Measurements from ENCODE around the gene CHCHD2. TPM values are rescaled to one million over a fixed set of nuclear protein-coding genes. Genes with fewer than 3 reads are reported as not detected.

CHCHD2 gene
- total RNA-seq, 1 experiment from 2014 or later: 405 TPM

DNA sequence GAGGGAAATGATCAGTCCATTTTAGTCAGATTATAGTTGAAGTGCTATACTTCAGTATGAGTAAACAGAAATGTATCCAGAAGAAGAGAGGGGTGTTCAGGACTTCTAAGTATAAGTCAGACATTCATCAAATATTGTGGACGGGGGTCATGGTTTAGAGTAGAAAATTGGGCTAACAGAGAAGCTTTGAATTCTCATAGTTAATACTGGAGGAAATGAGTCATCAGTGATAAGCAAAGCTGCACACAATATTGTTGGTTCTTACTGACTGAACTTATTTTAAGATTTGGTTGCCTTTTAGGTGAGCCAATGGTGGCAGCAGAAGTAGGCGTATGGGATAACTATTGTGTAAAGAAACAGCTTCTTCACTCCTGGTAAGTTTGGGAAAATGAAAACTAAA lies 43.9 kb downstream of the CHCHD2 start:
- H3K36me3 ChIP-seq (ENCODE audit: insufficient read depth, low read length): peaks cover 52% of the 10 kb centered on the region
- peak overlapping the region; percentile 73 for H3K27ac ChIP-seq (ENCODE audit: low read length)
- peaks cover 40% of the 10 kb centered on the region for H3K79me2 ChIP-seq (ENCODE audit: low read length)
- H3K4me1 ChIP-seq (ENCODE audit: low read length): peaks cover 68% of the 10 kb centered on the region
- H3K9me3 ChIP-seq (ENCODE audit: low read length): no peaks in the 10 kb centered on the region
- H4K20me1 ChIP-seq (ENCODE audit: insufficient read depth, low read depth, low read length): no peaks in the 10 kb centered on the region
- H3K9ac ChIP-seq (ENCODE audit: low read length): no peak overlapping the region
- H3K4me2 ChIP-seq (ENCODE audit: low read depth, low read length, poor library complexity, severe bottlenecking): peak overlapping the region; percentile 12
- no peaks in the 10 kb centered on the region for H3K9me2 ChIP-seq (replicated peaks; ENCODE audit: insufficient read depth, low read length)
- no peak overlapping the region for H3K4me3 ChIP-seq (ENCODE audit: low read length)
- H2AFZ ChIP-seq (ENCODE audit: low read length): no peak overlapping the region
- H3K27me3 ChIP-seq (ENCODE audit: low read length): no peaks in the 10 kb centered on the region
- DNase-seq: no peak

- Histone ChIP-seq H3K36me3 (ENCODE audit: insufficient read depth, low read length) (peaks cover 54% of the 10 kb centered on the region), H3K4me2 (ENCODE audit: low read depth, low read length, poor library complexity, severe bottlenecking) (peak overlapping the region; percentile 80), H3K9me3 (ENCODE audit: low read length) (no peaks in the 10 kb centered on the region), H4K20me1 (ENCODE audit: insufficient read depth, low read depth, low read length) (peaks cover 11% of the 10 kb centered on the region), H3K9ac (ENCODE audit: low read length) (peak overlapping the region; percentile 93; the same call in 1 of the 2 replicates), H2AFZ (ENCODE audit: low read length) (no peak overlapping the region), H3K27ac (ENCODE audit: low read length) (peak overlapping the region; percentile 5), H3K79me2 (ENCODE audit: low read length) (peaks cover 73% of the 10 kb centered on the region), H3K4me3 (ENCODE audit: low read length) (no peak overlapping the region), H3K4me1 (ENCODE audit: low read length) (peaks cover 63% of the 10 kb centered on the region), H3K27me3 (ENCODE audit: low read length) (no peaks in the 10 kb centered on the region), H3K9me2 (replicated peaks; ENCODE audit: insufficient read depth, low read length) (no peaks in the 10 kb centered on the region)
- no peak for DNase-seq
These were observed 52.3 kb downstream of the CHCHD2 start for GRCh38 chr7:56053993-56054392.

- peaks cover 11% of the 10 kb centered on the region for H4K20me1 ChIP-seq (ENCODE audit: insufficient read depth, low read depth, low read length)
- no peak for DNase-seq
- H3K27me3 ChIP-seq (ENCODE audit: low read length): no peaks in the 10 kb centered on the region
- peaks cover 50% of the 10 kb centered on the region for H3K36me3 ChIP-seq (ENCODE audit: insufficient read depth, low read length)
- peak overlapping the region; percentile 78 for H3K27ac ChIP-seq (ENCODE audit: low read length)
- H3K79me2 ChIP-seq (ENCODE audit: low read length): peaks cover 76% of the 10 kb centered on the region
- H3K4me3 ChIP-seq (ENCODE audit: low read length): peak overlapping the region; percentile 90
- peak overlapping the region; percentile 93 for H3K9ac ChIP-seq (ENCODE audit: low read length)
- H3K9me3 ChIP-seq (ENCODE audit: low read length): no peaks in the 10 kb centered on the region
- H3K9me2 ChIP-seq (replicated peaks; ENCODE audit: insufficient read depth, low read length): no peaks in the 10 kb centered on the region
- H3K4me2 ChIP-seq (ENCODE audit: low read depth, low read length, poor library complexity, severe bottlenecking): peak overlapping the region; percentile 80
- H2AFZ ChIP-seq (ENCODE audit: low read length): no peak overlapping the region
- peaks cover 59% of the 10 kb centered on the region for H3K4me1 ChIP-seq (ENCODE audit: low read length)
These were observed 52.9 kb downstream of the CHCHD2 start for GRCh38 chr7:56053379-56053778.

Small RNA genes within 50 kb of the gene (small RNA-seq; reads per million reads assigned to genes)
- gene SNORA15: 0.79 reads per million, percentile 23 among the genes with 10 or more reads in this experiment
- 0.12 reads per million for gene SNORA22B

Other genes with a start within 250 kb of the CHCHD2 start
- gene SEPTIN14, start 243.7 kb downstream of the CHCHD2 start, total RNA-seq (2014; rRNA removed; shearing (Covaris generic); ENCODE audit: low replicate concordance): not detected in 2 replicates
- gene ZNF713, start 219.0 kb downstream of the CHCHD2 start, total RNA-seq (2014; rRNA removed; shearing (Covaris generic); ENCODE audit: low replicate concordance): 2.0 and 13.2 TPM in 2 replicates
- 11.5 and 14.1 TPM in 2 replicates for gene MRPS17, start 154.6 kb downstream of the CHCHD2 start, total RNA-seq (2014; rRNA removed; shearing (Covaris generic); ENCODE audit: low replicate concordance)
- 25.9 and 48.6 TPM in 2 replicates for gene NIPSNAP2, start 141.9 kb downstream of the CHCHD2 start, total RNA-seq (2014; rRNA removed; shearing (Covaris generic); ENCODE audit: low replicate concordance)
- gene PSPH, start 55.0 kb downstream of the CHCHD2 start, total RNA-seq (2014; rRNA removed; shearing (Covaris generic); ENCODE audit: low replicate concordance): 121 and 200 TPM in 2 replicates
- gene CCT6A, start 54.7 kb downstream of the CHCHD2 start, total RNA-seq (2014; rRNA removed; shearing (Covaris generic); ENCODE audit: low replicate concordance): 149 and 174 TPM in 2 replicates
- 109 and 146 TPM in 2 replicates for gene SUMF2, start 42.2 kb downstream of the CHCHD2 start, total RNA-seq (2014; rRNA removed; shearing (Covaris generic); ENCODE audit: low replicate concordance)
- 0.22 and 2.8 TPM in 2 replicates for gene PHKG1, start 13.5 kb downstream of the CHCHD2 start, total RNA-seq (2014; rRNA removed; shearing (Covaris generic); ENCODE audit: low replicate concordance)
- not detected in 2 replicates for gene NUPR2, start 9.9 kb upstream of the CHCHD2 start, total RNA-seq (2014; rRNA removed; shearing (Covaris generic); ENCODE audit: low replicate concordance)